Nephron progenitor cell (in vitro differentiated cells): ENCODE data around the gene SLC35F1.

Source experiments
- DNase-seq: peaks from one replicate; pipeline ENCODE4 v3.0.0; 2021
- H3K27ac Mint-ChIP-seq: 2 replicates; pipeline ENCODE4 v1.8.0; 2021; ENCODE audit warnings: mild to moderate bottlenecking, moderate library complexity, mixed read lengths
- H3K27me3 Mint-ChIP-seq: 2 replicates; pipeline ENCODE4 v1.8.0; 2021; ENCODE audit warnings: mild to moderate bottlenecking, low read depth, mixed read lengths; ENCODE audit not compliant: poor library complexity
- H3K36me3 Mint-ChIP-seq: 2 replicates; pipeline ENCODE4 v1.8.0; 2021; ENCODE audit warnings: low read depth, mixed read lengths
- H3K4me1 Mint-ChIP-seq: 2 replicates; pipeline ENCODE4 v1.8.0; 2021; ENCODE audit warnings: mixed read lengths
- H3K4me3 Mint-ChIP-seq: 2 replicates; pipeline ENCODE4 v1.8.0; 2021; ENCODE audit warnings: mild to moderate bottlenecking, moderate library complexity, mixed read lengths
- H3K9me3 Mint-ChIP-seq: 2 replicates; pipeline ENCODE4 v1.8.0; 2021; ENCODE audit warnings: mild to moderate bottlenecking, moderate library complexity, mixed read lengths
- CTCF ChIP-seq: fragments of 200-600 bp; sonication (generic); IDR thresholded peaks from 2 replicates; pipeline ENCODE4 v1.5.0; 2021; ENCODE audit warnings: antibody characterized with exemption

Gene SLC35F1

GRCh38 chr6:117890172-117890571 lies 16.9 kb upstream of the SLC35F1 start:
- Mint-ChIP-seq H3K36me3 (no peaks in the 10 kb centered on the region), H3K9me3 (no peaks in the 10 kb centered on the region), H3K27ac (no peak overlapping the region), H3K4me3 (no peak overlapping the region), H3K4me1 (no peaks in the 10 kb centered on the region), H3K27me3 (peaks cover 7% of the 10 kb centered on the region)
- no peak for TF ChIP-seq CTCF
- DNase-seq: no peak

GRCh38 chr6:117906507-117906957 lies 532 bp upstream of the SLC35F1 start:
- Mint-ChIP-seq H3K36me3 (no peaks in the 10 kb centered on the region), H3K27me3 (peaks cover 52% of the 10 kb centered on the region), H3K4me3 (peak overlapping the region; percentile 84), H3K27ac (no peak overlapping the region), H3K4me1 (peaks cover 16% of the 10 kb centered on the region), H3K9me3 (peaks cover 4% of the 10 kb centered on the region)
- no peak for TF ChIP-seq CTCF
- DNase-seq: no peak

- H3K9me3 Mint-ChIP-seq: peaks cover 4% of the 10 kb centered on the region
- peak; percentile 68 for DNase-seq
- H3K27me3 Mint-ChIP-seq: peaks cover 58% of the 10 kb centered on the region
- H3K27ac Mint-ChIP-seq: no peak overlapping the region
- TF ChIP-seq CTCF: no peak
- no peaks in the 10 kb centered on the region for H3K36me3 Mint-ChIP-seq
- H3K4me1 Mint-ChIP-seq: peaks cover 16% of the 10 kb centered on the region
- H3K4me3 Mint-ChIP-seq: peak overlapping the region; percentile 82
Observed at GRCh38 chr6:117907601-117908245, 659 bp downstream of the SLC35F1 start.

GRCh38 chr6:117908246-117909068 lies 1.4 kb downstream of the SLC35F1 start:
- peaks cover 58% of the 10 kb centered on the region for H3K27me3 Mint-ChIP-seq
- H3K36me3 Mint-ChIP-seq: no peaks in the 10 kb centered on the region
- H3K27ac Mint-ChIP-seq: no peak overlapping the region
- H3K4me1 Mint-ChIP-seq: peaks cover 16% of the 10 kb centered on the region
- no peak for TF ChIP-seq CTCF
- no peak for DNase-seq
- peak overlapping the region; percentile 82 for H3K4me3 Mint-ChIP-seq
- peaks cover 4% of the 10 kb centered on the region for H3K9me3 Mint-ChIP-seq

GRCh38 chr6:117909638-117910037 lies 2.6 kb downstream of the SLC35F1 start:
- H3K4me1 Mint-ChIP-seq: peaks cover 16% of the 10 kb centered on the region

More at GRCh38 chr6:117909638-117910037, 2.6 kb downstream of the SLC35F1 start:
- Mint-ChIP-seq H3K27ac (no peak overlapping the region), H3K4me3 (no peak overlapping the region), H3K27me3 (peaks cover 48% of the 10 kb centered on the region), H3K36me3 (no peaks in the 10 kb centered on the region), H3K9me3 (peaks cover 4% of the 10 kb centered on the region)
- DNase-seq: no peak
- no peak for TF ChIP-seq CTCF
